ENCODE results near the gene HBA1. TPM values are rescaled to one million over a fixed set of nuclear protein-coding genes. Genes with fewer than 3 reads are reported as not detected.
"Not testable (repeated sequence)": the region's sequence is repeated elsewhere in the genome, so short reads cannot be mapped to it uniquely, and the experiment has no call there.

HBA1 gene
- total RNA-seq, 5 donors from 2014 or later (not counting 1 experiment from before 2014, with no cell fraction given), result 5.5 to 6.4 (median 6.0) TPM; not detected in 2

- Mint-ChIP-seq H3K36me3 (no peaks in the 10 kb centered on the region), H3K4me3 (no peak overlapping the region), H3K9me3 (no peaks in the 10 kb centered on the region), H3K4me1 (peaks cover 0 to under 1% (median 0%) of the 10 kb centered on the region in 3 donors), H3K27ac (no peak overlapping the region), H3K27me3 (peaks cover 7 to 31% of the 10 kb centered on the region in 2 donors)
- DNase-seq (no peak), ATAC-seq (replicated peaks in 1 of 4) (no peak)
- peaks cover 5 to 28% of the 10 kb centered on the region in 2 experiments for H3K27me3 ChIP-seq (replicated peaks in 1 of 2; ENCODE audit: control insufficient read depth in 2 of 2, extremely low read depth in 1 of 2, insufficient read depth in 2 of 2, low read length in 1 of 2)
- 40% methylated on average over 7 of the region's 9 CpGs for WGBS (ENCODE audit: insufficient coverage)
- no peaks in the 10 kb centered on the region for H3K9me3 ChIP-seq
- H3K4me3 ChIP-seq (ENCODE audit: control insufficient read depth in 1 of 2, extremely low read depth in 1 of 2, low read length in 1 of 2), result no peak overlapping the region
- no peaks in the 10 kb centered on the region for H3K36me3 ChIP-seq (ENCODE audit: control insufficient read depth in 2 of 2, extremely low read depth in 1 of 2, insufficient read depth in 1 of 2, low read length in 1 of 2)
- H3K27ac ChIP-seq (ENCODE audit: low read length), result no peak overlapping the region
- CTCF ChIA-PET, result no interaction called here
- POLR2A ChIA-PET, result no interaction called here
- peaks cover 0 to under 1% of the 10 kb centered on the region in 2 experiments for H3K4me1 ChIP-seq (ENCODE audit: control insufficient read depth in 1 of 2, extremely low read depth in 1 of 2, insufficient read depth in 2 of 2, low read length in 2 of 2)
Measured at GRCh38 chr16:149024-149660, 27.3 kb upstream of the HBA1 start.

GRCh38 chr16:152141-153128 lies 24.0 kb upstream of the HBA1 start, which contains the start of gene HBZ:
Gene HBZ (plus strand): TSS chr16:152644. CDS start chr16:152910, 266 bp downstream.
- Histone ChIP-seq H3K9me3 (no peaks in the 10 kb centered on the region), H3K4me3 (ENCODE audit: control insufficient read depth in 1 of 2, extremely low read depth in 1 of 2, low read length in 1 of 2) (no peak within 1 kb of the TSS), H3K27me3 (replicated peaks in 1 of 2; ENCODE audit: control insufficient read depth in 2 of 2, extremely low read depth in 1 of 2, insufficient read depth in 2 of 2, low read length in 1 of 2) (peaks cover 6 to 49% of the 10 kb centered on the region in 2 experiments), H3K36me3 (ENCODE audit: control insufficient read depth in 2 of 2, extremely low read depth in 1 of 2, insufficient read depth in 1 of 2, low read length in 1 of 2) (no peaks in the 10 kb centered on the region), H3K27ac (ENCODE audit: low read length) (no peak within 1 kb of the TSS), H3K4me1 (ENCODE audit: control insufficient read depth in 1 of 2, extremely low read depth in 1 of 2, insufficient read depth in 2 of 2, low read length in 2 of 2) (peaks cover 2 to 10% of the 10 kb centered on the region in 2 experiments)
- POLR2A ChIA-PET, result no interaction called here
- DNase-seq (no peak), ATAC-seq (replicated peaks in 1 of 4) (no peak)
- CTCF ChIA-PET, result no interaction called here
- H3K9me3 Mint-ChIP-seq, result no peaks in the 10 kb centered on the region
- no peak within 1 kb of the TSS for H3K27ac Mint-ChIP-seq
- 82% methylated on average over 5 of the region's 17 CpGs for WGBS (ENCODE audit: insufficient coverage)
- peak within 1 kb of the TSS in 1 of 3 donors; percentile 46 for H3K4me3 Mint-ChIP-seq
- peaks cover 11 to 33% of the 10 kb centered on the region in 2 donors for H3K27me3 Mint-ChIP-seq
- H3K36me3 Mint-ChIP-seq, result no peaks in the 10 kb centered on the region
- H3K4me1 Mint-ChIP-seq, result peaks cover 7 to 9% (median 8%) of the 10 kb centered on the region in 3 donors

GRCh38 chr16:153129-153521 lies 23.4 kb upstream of the HBA1 start:
- ATAC-seq (replicated peaks in 1 of 4), result peak in 1 of 4 experiments; percentile 14
- H3K36me3 ChIP-seq (ENCODE audit: control insufficient read depth in 2 of 2, extremely low read depth in 1 of 2, insufficient read depth in 1 of 2, low read length in 1 of 2); DNase-seq; H3K4me3 ChIP-seq (ENCODE audit: control insufficient read depth in 1 of 2, extremely low read depth in 1 of 2, low read length in 1 of 2); H3K36me3 Mint-ChIP-seq; H3K27ac Mint-ChIP-seq; H3K27ac ChIP-seq (ENCODE audit: low read length); H3K9me3 ChIP-seq; H3K4me1 Mint-ChIP-seq; POLR2A ChIA-PET; H3K9me3 Mint-ChIP-seq; CTCF ChIA-PET: not testable (repeated sequence)
- Histone ChIP-seq H3K27me3 (replicated peaks in 1 of 2; ENCODE audit: control insufficient read depth in 2 of 2, extremely low read depth in 1 of 2, insufficient read depth in 2 of 2, low read length in 1 of 2) (peaks cover 6 to 49% of the 10 kb centered on the region in 2 experiments), H3K4me1 (ENCODE audit: control insufficient read depth in 1 of 2, extremely low read depth in 1 of 2, insufficient read depth in 2 of 2, low read length in 2 of 2) (peaks cover 2 to 10% of the 10 kb centered on the region in 2 experiments)
- H3K27me3 Mint-ChIP-seq, result peaks cover 11 to 36% of the 10 kb centered on the region in 2 donors
- peak overlapping the region in 1 of 3 donors; percentile 46 for H3K4me3 Mint-ChIP-seq
- WGBS (ENCODE audit: insufficient coverage), result 89% methylated on average over 1 of the region's 6 CpGs

GRCh38 chr16:153550-154216 lies 22.8 kb upstream of the HBA1 start:
- H3K27ac ChIP-seq (ENCODE audit: low read length); POLR2A ChIA-PET; H3K4me3 ChIP-seq (ENCODE audit: control insufficient read depth in 1 of 2, extremely low read depth in 1 of 2, low read length in 1 of 2); H3K9me3 ChIP-seq; CTCF ChIA-PET; H3K36me3 ChIP-seq (ENCODE audit: control insufficient read depth in 2 of 2, extremely low read depth in 1 of 2, insufficient read depth in 1 of 2, low read length in 1 of 2); H3K27ac Mint-ChIP-seq; H3K36me3 Mint-ChIP-seq; H3K9me3 Mint-ChIP-seq; H3K4me1 Mint-ChIP-seq; DNase-seq: not testable (repeated sequence)
- Mint-ChIP-seq H3K4me3 (peak overlapping the region in 1 of 3 donors; percentile 80), H3K27me3 (peaks cover 13 to 39% of the 10 kb centered on the region in 2 donors)
- Histone ChIP-seq H3K4me1 (ENCODE audit: control insufficient read depth in 1 of 2, extremely low read depth in 1 of 2, insufficient read depth in 2 of 2, low read length in 2 of 2) (peaks cover 2 to 10% of the 10 kb centered on the region in 2 experiments), H3K27me3 (replicated peaks in 1 of 2; ENCODE audit: control insufficient read depth in 2 of 2, extremely low read depth in 1 of 2, insufficient read depth in 2 of 2, low read length in 1 of 2) (peaks cover 6 to 44% of the 10 kb centered on the region in 2 experiments)
- ATAC-seq (replicated peaks in 1 of 4), result peak; percentile 15 to 62 (median 51)
- no CpG with 5 or more reads among the region's 74 CpGs for WGBS (ENCODE audit: insufficient coverage)

DNA sequence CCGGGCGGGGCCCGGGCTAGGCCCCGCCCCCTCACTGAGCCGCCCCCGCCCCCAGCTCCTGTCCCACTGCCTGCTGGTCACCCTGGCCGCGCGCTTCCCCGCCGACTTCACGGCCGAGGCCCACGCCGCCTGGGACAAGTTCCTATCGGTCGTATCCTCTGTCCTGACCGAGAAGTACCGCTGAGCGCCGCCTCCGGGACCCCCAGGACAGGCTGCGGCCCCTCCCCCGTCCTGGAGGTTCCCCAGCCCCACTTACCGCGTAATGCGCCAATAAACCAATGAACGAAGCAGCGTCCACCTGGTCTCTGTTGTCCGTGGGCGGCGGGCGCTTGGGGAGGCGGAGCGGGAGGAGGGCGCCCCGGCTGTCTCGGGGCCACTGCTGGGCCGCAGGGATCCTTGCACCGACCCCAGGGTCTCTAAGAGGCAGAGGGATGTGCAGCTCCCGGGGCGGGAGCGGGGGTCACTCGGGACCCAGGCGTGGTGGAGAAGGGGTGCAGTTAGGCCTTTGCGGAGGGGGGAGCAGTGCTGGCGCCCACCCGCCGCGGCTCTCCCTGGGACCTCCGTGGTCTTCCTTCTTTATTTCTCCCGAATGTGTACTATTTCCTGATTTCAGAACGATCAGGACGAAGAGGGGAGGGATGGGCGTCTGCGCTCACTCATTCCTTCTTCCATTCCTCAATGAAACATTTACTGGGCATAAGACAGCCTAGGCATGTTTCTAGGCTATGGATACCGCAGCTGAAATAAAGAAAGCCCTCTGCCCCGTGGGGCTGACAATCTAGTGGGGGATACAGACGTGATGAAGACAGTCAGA lies 22.1 kb upstream of the HBA1 start:
- ATAC-seq (replicated peaks in 1 of 4), result peak; percentile 14 to 56 (median 46)
- peaks cover 2 to 10% of the 10 kb centered on the region in 2 experiments for H3K4me1 ChIP-seq (ENCODE audit: control insufficient read depth in 1 of 2, extremely low read depth in 1 of 2, insufficient read depth in 2 of 2, low read length in 2 of 2)
- Mint-ChIP-seq H3K4me3 (peak overlapping the region; percentile 37 to 80 (median 58)), H3K9me3 (no peaks in the 10 kb centered on the region), H3K27me3 (peaks cover 14 to 38% of the 10 kb centered on the region in 2 donors), H3K36me3 (no peaks in the 10 kb centered on the region), H3K27ac (no peak overlapping the region), H3K4me1 (peaks cover 7 to 9% (median 8%) of the 10 kb centered on the region in 3 donors)
- no peaks in the 10 kb centered on the region for H3K36me3 ChIP-seq (ENCODE audit: control insufficient read depth in 2 of 2, extremely low read depth in 1 of 2, insufficient read depth in 1 of 2, low read length in 1 of 2)
- H3K27ac ChIP-seq (ENCODE audit: low read length), result no peak overlapping the region
- peaks cover 6 to 43% of the 10 kb centered on the region in 2 experiments for H3K27me3 ChIP-seq (replicated peaks in 1 of 2; ENCODE audit: control insufficient read depth in 2 of 2, extremely low read depth in 1 of 2, insufficient read depth in 2 of 2, low read length in 1 of 2)
- 8% methylated on average over 44 of the region's 59 CpGs for WGBS (ENCODE audit: insufficient coverage)
- DNase-seq, result peak in 1 of 35 experiments; percentile 17
- H3K9me3 ChIP-seq, result no peaks in the 10 kb centered on the region
- CTCF ChIA-PET, result no interaction called here
- POLR2A ChIA-PET, result no interaction called here
- H3K4me3 ChIP-seq (ENCODE audit: control insufficient read depth in 1 of 2, extremely low read depth in 1 of 2, low read length in 1 of 2), result peak overlapping the region; percentile 26 to 32

Measured in T-cell (primary cell).